AG20443 (cell line): ENCODE results near the gene IER5.

Experiments
- DNase-seq: peaks from one replicate; pipeline ENCODE4 v3.0.0; 2012; ENCODE audit warnings: low spot score, mixed read lengths

The IER5 gene

GRCh38 chr1:181077576-181078242, 10.8 kb upstream of the IER5 start:
- peak; percentile 60 for DNase-seq

DNA sequence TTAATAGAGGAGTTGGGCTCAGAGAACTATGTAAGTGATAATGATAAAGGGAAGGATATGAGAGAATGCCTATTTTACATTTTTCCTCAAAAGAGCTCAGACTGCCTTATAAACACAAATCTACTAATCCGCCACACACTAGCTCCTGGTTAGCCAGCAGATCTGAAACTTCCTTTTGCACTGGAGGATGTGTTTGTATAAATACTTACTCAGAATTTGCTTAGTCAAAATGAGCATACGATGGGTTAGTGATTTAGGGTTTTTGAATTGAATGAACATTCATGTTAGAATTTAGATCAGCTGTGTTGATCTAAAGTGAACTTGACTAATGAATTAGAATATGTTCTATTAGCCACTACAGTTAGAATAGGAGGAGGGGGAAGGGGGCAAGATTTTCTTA, 9.1 kb upstream of the IER5 start:
- DNase-seq, result no peak

DNA sequence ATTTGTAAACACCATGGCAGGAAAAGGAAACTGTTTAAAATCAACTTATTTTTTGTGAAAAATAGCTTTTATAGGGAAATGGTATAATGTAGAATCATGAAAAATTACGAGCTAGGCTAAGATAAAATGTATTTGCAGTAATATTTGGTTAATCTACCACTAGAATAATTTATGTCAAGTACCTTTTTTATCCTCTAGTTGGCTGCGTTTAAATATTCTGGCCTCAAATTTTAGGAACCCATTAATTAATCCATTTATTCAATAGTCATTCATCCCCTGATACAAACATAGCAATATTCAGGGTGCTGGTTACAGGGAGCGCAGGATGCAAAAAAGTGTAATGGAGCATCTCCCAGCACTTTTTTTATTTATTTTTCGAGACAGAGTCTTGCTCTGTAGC, 8.6 kb upstream of the IER5 start:
- no peak for DNase-seq

DNA sequence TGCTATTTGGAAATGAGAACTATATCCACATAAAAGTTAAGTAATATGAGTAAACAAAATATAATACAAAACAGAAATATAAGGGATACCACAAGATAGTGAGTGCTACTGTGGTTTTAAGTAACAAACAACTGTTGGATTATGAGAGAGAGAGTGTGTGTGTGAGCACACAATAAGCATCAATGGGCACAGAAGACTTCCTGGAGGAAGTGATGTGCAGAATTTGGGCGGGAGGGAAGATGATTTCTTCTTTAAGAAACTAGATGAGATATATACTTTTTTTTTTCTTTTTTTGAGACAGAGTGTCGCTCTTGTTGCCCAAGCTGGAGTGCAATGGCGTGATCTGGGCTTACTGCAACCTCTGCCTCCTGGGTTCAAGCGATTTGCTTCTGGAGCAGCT, 7.9 kb upstream of the IER5 start:
- no peak for DNase-seq

- DNase-seq, result no peak
These were observed 7.1 kb upstream of the IER5 start for GRCh38 chr1:181081395-181081794.

DNA sequence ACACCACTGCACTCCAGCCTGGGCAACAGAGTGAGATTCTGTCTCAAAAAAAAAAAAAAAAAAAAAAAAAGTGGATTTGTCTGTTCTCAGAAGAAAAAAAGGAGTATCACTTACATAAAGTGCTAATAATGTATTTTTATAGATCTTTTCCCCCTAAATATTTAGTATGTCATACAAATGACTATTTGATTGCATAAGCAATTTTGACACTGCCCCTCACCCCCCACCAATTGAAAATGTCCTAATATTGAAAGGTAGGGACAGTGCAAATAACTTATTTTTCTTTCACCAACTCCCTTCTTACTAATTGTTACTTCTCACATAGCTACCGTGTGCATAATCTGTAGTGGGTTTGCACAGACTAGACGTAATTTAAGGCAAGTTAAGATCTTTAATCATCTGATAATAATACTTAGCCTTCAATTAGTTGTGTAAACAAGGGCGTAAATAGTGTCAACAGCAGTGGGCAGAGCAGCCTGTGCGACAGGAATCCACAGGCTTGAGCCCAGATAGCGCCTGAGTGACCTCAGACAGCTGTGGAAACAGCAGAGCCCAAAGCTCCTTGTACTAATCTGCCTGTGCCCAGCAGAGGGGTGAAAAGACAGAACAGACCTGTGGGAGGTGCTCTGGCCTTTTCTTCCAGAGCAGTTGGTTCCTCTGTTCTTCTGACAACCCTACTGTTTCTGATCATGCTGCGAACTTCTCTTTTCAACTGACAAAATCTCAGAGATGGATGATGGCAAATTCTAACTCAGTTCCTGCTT, 4.5 kb upstream of the IER5 start:
- DNase-seq, result peak; percentile 41

DNA sequence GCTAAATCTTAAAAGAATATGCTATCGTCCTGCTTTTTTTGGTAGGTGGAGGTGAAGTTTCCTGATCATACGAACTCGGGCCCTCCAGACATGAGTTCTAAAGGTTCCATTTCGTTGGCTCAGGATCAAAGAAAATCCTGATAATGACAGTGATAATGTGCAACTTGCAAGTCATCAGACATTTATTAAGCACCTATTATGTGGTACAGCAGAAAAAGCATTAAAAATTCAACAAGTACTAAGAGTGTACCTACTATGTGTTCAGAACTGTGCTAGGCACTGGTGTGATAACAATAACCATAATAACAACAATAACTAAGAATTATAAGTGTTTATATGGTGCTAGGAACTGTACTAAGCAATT, 3.9 kb upstream of the IER5 start:
- no peak for DNase-seq

DNA sequence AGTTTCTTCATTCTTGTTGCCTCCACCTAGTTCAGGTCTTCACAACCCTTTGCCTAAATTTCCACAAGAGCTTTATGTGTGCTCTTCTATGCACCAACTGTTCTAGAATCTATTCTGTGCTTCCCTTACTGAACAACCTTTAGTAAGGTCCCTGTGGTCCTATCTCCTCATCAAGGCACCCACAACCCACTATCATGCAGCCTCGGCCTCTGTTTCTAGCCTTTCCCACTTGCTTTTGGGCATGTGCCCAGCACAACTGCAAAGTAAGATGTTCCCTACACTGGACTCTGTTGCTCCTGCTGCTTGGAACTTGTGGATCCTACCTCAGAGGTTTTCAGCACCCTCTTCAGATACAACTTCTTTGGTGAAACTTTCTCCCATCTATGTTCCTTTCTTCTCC, 2.4 kb upstream of the IER5 start:
- DNase-seq, result no peak

GRCh38 chr1:181086926-181087325, 1.6 kb upstream of the IER5 start:
- peak; percentile 46 for DNase-seq

- DNase-seq, result no peak
These were observed 1.0 kb upstream of the IER5 start for GRCh38 chr1:181087400-181087901.

- DNase-seq, result no peak
These were observed 646 bp downstream of the IER5 start for GRCh38 chr1:181089017-181089675.

DNA sequence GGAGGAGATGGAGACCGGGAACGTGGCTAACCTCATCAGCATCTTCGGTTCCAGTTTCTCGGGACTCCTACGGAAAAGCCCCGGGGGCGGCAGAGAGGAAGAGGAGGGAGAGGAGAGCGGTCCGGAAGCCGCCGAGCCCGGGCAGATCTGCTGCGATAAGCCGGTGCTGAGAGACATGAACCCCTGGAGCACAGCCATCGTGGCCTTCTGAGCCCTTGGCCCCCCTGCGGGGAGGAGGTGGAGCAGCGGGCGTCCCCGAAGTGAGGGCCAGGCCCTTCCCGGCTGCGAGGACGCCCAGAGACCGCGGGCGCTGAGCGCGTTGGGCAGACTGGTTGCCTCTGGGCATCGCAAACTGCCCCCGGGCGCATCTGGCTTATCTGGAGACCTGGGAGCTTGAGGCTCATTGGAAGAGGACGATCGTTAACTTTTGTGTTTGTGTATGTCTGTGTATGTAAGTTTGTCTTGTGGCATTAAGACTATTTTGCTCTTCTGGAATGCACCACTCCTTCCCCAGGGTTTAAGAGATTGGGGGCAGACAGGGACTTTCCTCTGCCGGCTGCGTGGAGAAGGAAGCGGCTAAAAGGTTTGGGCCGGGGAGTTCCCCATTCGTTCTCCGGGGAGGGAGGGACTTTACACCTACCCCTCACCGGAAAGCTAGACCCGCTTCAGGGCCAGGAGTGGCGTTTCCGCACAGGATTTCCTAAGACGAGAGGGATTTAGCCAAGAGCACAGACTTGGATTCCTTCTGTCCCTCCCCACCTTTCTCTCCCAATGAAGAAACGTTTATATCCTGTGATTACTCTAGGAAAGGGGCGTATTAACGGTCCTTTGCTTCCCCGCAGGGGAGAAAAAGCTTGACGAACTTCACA, 1.4 kb downstream of the IER5 start:
- DNase-seq, result peak; percentile 52

DNA sequence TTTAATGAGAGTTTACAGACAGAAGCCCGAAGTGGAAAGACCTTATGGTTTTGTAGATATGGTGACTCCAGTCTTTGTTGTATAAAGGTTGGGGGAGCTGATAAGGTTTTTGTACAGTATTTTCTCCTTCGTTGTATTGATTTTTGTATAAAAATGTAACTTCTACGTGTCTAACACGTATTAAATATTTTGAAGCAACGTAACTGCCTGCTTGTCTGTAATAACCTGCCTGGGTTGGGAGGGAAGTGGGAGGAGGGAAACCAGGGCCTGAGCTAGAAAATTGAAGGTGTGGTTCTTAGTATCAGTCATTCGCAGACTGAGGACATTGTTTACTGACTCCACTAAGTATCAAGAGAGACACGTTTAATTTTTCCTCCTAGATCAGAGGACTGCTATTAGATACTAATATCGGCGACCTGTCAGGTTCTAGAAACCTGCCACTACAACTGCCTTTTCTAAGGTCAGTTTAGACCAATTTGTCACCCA, 2.2 kb downstream of the IER5 start:
- no peak for DNase-seq

DNA sequence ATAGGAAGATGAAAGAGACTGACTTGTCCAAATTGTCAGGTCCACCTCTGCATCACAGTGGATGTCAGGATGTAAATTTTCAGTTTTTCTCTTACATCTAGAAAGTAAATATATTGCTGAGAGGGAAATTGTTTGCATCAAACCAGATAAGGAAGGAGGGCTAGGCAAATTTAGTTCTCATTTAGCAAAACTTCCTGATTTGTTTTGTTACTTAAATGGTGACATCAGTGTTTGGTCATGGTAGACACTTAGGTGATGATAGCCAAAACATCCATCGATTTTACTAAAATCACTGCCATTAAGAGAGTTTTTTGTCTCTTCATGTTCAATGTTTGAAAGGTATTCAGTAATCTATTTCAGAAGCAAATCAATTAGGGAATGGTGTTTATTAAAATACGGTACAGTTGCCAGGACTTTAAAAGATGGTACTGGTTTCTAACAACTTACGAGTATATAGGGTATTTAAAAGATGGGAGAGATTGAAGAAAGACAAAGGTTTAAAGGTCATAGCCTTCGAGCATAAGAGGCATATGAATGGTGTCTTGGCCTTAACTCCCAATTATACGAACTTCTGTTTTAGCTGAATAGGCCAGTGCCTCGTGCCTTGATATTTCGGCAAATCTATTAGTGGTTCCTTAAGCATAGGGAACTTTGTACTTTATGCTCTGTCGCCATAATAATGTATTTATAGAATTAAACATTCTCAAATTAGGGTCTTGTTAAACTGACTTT, 3.0 kb downstream of the IER5 start:
- DNase-seq, result no peak

GRCh38 chr1:181092056-181092455, 3.6 kb downstream of the IER5 start:
- no peak for DNase-seq

- DNase-seq, result no peak
These were observed 4.5 kb downstream of the IER5 start for GRCh38 chr1:181092883-181093458.

- peak; percentile 73 for DNase-seq
These were observed 6.1 kb downstream of the IER5 start for GRCh38 chr1:181094416-181095212.

DNA sequence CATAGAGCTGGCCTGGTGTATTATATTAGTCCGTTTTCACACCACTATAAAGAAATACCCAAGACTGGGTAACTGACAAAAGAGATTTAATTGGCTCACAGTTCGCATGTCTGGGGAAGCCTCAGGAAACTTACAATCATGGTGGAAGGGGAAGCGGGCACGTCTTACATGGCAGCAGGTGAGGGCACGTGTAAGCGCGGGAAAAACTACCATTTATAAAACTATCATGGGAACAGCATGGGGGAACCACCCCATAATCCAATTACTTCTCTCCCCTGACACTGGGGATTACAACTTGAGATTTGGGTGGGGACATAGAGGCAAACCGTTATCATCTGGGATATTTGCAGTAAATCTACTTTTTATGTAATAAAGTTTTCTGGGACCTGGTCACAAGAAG, 6.8 kb downstream of the IER5 start:
- DNase-seq, result no peak

DNA sequence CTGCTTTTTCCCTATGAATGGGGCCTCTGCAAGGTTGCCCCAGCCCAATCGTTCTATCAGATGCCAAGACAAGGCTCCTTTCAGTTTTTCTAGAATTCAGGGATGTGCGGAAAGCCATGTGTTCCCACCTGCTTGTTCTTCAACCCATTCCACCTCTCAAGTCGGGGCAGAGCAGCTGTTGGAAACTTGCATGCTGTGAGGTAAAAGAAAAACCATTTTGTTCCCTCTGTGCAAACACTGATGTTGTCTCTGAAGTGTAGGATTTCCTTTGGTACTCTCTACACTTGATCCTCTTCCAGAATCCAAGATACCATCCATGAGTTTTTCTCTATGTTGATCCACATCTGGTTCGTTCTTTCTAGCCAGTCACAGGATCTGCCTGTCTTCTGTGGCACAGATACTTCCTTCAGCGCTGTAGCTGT, 7.3 kb downstream of the IER5 start:
- no peak for DNase-seq

- no peak for DNase-seq
These were observed 8.7 kb downstream of the IER5 start for GRCh38 chr1:181097242-181097641.
